ENCODE results near the gene PRR5. TPM values are rescaled to one million over a fixed set of nuclear protein-coding genes. Genes with fewer than 3 reads are reported as not detected.
A peak's percentile ranks its signal among the peaks of the same experiment; 100 is the strongest.

PRR5 gene
- total RNA-seq, 1 experiment from 2014 or later = 24.0 TPM

DNA sequence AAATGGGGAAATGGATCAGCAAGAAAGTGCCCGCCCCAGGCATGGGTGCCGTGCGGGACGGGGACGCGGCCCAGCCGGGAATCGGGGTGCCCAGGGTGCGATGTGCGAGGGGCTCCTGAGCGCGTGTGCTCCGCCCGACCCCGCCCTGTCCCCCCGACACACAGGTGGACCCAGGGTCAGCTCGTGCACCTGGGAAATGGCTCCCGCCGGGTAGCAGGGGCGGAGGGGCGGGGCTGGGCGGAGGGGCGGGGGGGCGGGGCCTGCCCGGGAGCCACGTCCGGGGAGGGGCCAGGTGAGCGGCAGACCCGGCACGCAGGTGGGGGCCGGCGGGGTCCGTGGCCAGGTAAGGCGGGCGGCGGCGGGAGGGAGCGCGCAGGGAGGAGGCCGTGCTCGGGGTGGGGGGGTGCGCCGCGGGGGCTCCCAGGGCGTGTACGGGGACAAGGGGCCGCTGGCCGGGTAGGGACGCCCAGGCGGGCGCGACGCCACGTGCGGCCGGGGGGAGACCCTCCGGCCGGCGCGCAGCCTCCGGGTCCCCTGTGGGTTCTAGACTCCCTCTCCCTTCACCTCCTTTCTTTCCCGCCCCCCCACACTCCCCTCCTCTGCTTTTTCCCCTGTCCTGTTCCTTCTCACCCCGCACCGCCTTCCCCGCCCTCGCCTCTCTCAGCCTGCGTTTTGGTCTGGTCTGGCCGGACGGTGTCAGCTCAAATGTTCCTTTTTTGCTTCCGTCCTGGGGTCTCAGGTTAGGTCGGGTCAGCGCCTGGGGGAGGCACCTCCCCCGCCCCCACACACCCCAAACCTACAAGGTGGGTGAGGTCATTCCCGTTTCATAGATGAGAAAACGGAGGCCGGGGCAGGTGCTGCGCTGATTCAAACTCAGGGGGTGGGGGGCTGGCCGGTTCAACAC, 50.5 kb downstream of the PRR5 start, which contains the start of gene ARHGAP8:
Gene ARHGAP8 (plus strand): TSS at position 291 of the 904 bp plus-strand sequence. CDS start 33,953 bp downstream, outside the sequence.
- Histone ChIP-seq H3K27me3 (no peaks in the 10 kb centered on the region), H3K36me3 (no peaks in the 10 kb centered on the region), H3K4me3 (no peak within 1 kb of the TSS), H3K9me3 (no peaks in the 10 kb centered on the region)
- no peak for DNase-seq

DNA sequence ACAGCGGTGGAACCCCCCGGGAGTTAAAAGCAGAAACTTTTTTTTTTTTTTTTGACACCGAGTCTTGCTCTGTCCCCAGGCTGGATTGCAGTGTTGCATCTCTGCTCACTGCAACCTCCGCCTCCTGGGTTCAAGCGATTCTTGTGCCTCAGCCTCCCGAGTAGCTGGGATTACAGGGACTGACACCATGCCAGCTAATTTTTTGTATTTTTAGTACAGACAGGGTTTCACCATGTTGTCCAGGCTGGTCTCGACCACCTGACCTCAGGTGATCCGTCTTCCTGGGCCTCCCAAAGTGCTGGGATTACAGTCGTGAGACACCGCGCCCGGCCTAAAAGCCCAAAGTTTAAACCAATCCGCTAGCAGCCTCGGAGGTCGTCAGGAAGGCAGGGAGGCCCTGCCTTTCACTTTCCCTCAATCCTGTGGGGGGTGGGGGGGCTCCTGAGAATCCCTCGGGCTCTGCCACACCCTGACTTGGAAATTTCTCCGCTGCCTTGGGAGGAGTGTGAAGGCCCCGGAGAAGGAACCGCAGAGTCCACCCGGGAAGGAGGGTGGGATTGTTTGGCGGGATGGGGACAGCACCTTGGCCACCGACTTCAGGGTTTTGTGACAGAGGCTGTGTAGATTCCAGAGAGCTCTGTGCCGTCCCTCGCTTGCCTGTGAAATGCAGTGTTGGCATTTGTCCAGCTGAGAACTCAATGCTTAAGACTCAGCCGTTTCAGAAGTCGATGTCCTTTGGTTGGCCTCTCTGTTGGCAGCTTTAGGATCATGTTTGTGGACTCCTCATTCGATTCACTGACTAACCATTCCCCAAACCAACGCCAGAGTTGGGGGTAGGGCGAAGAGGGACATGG, 51.4 kb downstream of the PRR5 start:
- H3K27me3 ChIP-seq = no peaks in the 10 kb centered on the region
- no peak overlapping the region for H3K4me3 ChIP-seq
- peak; percentile 22 for DNase-seq
- no peaks in the 10 kb centered on the region for H3K36me3 ChIP-seq
- H3K9me3 ChIP-seq = no peaks in the 10 kb centered on the region

DNA sequence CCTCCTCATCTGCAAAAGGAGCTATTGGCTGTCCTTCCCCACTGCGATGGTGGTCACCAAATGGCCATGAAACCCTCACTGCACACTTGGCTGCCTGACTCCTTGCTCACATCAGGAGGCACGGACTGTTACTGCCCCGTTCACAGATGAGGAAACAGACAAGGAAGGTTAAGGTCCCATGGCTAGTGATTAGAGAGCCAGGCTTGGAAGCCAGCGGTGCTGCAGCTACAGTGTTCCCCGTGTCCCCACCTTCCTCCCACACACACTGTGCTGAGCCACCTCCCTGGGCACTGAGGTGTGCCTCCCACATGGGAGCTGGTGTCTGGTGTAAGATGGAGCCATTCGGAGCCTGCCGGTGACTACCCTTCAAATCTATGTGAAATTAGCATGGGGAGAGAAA, 53.0 kb downstream of the PRR5 start:
- DNase-seq = no peak
- H3K9me3 ChIP-seq = no peaks in the 10 kb centered on the region
- H3K4me3 ChIP-seq = no peak overlapping the region
- no peaks in the 10 kb centered on the region for H3K36me3 ChIP-seq
- no peaks in the 10 kb centered on the region for H3K27me3 ChIP-seq

DNA sequence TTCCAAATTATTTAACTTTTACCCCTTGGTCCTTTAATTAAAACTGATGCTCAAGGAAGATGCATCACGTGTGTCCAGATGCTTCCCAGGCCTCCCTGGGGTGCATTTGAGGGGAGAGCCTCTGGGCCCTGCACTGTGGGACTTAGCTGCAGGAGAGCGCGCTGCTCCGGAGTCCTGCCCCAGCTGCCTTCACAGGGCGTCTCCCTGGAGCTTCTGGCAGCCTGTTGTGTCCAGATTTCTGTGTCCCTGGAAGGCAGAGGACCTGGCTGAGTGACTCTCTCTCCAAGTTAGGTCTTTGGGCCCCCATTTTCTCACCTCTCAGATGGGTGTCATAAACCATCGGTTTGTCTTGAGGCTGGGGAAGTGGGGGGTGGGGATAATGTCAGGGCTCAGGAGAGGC, 53.4 kb downstream of the PRR5 start:
- Histone ChIP-seq H3K4me3 (no peak overlapping the region), H3K36me3 (no peaks in the 10 kb centered on the region), H3K9me3 (no peaks in the 10 kb centered on the region), H3K27me3 (no peaks in the 10 kb centered on the region)
- no peak for DNase-seq

DNA sequence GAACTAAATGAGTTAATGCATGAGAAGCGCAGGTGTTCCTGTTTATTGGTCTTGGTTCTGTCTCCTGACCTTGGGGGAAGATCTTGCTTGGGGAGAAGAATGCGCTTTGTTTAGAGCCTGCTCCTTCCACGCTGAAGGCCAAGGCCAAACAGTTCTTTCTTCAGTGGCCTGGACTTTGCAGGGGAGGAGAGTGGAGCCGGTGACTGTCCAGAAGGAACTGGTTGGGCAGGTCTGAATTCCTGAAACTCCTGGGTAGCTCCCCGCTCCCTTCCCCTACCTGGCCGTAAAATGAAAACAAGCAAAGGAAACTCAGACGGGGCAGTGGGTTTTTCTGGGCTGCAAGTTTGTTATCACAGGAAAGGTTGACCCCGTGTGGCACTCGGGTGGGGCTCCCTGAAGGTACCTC, 54.0 kb downstream of the PRR5 start:
- H3K4me3 ChIP-seq = no peak overlapping the region
- H3K9me3 ChIP-seq = no peaks in the 10 kb centered on the region
- DNase-seq = no peak
- H3K36me3 ChIP-seq = no peaks in the 10 kb centered on the region
- no peaks in the 10 kb centered on the region for H3K27me3 ChIP-seq

DNA sequence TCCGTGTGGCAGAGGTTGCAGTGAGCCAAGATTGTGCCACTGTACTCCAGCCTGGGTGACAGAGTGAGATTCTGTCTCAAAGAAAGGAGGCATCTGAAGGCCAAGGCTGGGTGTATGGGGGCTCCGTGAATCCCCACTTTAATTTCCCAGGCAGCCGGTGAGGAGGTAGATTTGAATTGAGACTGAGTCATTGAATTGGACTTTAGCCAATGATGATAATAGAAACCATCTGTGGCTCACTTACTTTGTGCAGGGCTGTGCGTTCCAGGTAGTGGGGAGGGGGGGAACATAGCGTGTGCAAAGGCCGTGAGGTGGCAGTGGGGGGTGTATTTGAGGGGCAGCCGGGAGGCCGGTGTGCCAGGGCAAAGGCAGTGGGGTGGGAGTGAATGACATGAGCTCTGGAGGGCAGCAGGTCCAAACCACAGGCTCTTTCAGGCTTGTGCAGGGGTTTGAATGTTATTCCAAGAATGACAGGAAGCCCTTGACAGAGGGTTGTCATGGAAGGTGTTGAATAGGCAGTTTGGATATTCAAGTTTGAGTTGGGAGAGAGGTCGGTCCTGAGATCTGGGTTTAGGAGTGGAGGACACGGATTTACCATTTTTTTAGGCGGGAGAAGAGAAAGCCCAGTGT, 56.5 kb downstream of the PRR5 start:
- no peak overlapping the region for H3K4me3 ChIP-seq
- no peak for DNase-seq
- H3K9me3 ChIP-seq = no peaks in the 10 kb centered on the region
- H3K27me3 ChIP-seq = no peaks in the 10 kb centered on the region
- H3K36me3 ChIP-seq = no peaks in the 10 kb centered on the region

DNA sequence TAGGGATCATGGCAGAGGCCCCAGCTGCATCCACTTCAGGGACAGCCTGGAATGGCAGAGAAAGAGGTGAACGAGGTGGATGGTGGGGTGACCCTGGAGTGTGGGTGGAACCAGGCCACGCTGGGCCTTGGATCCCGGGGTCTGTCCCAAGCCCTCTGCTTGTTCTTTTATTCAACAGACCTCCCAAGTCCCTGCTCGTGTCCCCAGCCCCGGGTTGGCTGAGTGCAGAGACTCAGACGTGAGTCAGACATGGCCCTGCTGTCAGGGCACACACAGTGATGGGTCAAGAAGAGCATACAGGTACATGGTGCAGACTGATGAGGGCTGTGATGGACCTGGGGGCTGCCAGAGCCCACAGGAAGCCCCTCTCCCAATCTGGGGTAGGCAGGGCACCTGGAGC, 57.0 kb downstream of the PRR5 start:
- Histone ChIP-seq H3K4me3 (no peak overlapping the region), H3K27me3 (no peaks in the 10 kb centered on the region), H3K9me3 (no peaks in the 10 kb centered on the region), H3K36me3 (no peaks in the 10 kb centered on the region)
- DNase-seq = no peak

DNA sequence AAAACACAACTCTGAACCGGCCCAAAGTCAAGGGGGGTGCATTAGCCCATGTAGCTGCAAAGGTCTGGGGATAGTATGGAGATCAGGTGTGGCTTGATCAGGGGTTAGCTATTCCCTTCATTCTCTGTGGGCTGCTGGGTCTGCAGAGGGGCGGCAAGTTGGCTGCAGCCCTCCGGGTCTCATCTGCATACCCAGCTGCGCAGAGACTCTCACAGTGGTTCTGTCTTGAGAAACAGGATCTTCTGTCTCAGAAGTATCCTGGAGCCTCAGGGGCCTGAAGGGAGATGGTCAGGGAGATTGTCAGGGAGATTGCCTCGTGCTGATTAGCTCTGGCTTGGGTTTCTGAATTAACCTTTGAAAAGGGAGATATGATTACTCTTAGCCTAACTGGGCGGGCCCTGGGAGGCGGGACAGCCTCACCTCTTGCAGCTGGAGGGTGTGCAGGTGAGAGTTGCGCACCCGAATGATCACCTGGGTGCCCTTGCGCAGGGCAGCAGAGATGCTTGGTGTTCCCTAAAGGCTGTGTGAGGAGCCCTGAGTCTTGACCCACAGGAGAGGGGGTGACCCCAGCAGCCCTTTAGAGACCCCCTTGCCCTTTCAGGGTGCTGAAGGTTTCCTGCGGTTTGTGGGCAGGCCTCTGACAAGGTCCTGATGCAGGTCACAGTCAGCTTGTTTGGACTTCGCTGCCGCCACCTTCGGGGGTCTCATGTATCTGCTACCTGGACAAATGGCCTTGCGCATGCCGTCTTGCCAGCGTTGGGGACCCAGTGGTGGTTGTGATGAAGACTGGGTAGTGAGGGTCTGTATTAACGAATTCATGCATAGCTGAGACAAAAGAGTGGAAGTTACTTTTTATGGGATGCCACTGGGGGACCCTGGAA, 57.7 kb downstream of the PRR5 start:
- H3K36me3 ChIP-seq = no peaks in the 10 kb centered on the region
- no peak for DNase-seq

DNA sequence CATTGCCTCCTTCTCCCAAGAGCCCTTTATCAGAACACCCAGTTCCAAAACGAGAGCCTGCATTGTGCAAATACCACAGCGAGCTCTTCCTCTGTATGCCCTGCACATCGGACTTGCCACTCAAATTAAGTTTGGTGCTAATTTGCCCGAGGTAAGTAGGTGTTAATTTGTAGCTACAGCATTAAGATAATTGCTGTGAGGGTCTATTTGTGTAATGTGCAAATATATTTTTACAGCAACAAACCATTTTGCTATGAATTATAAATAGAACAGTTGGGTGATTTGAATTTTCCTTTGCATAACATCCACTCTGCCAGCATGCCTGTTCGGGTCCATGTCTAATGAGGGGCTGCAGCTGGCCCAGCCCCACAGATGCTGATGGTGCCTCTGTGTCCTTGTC, 58.5 kb downstream of the PRR5 start:
- no peaks in the 10 kb centered on the region for H3K9me3 ChIP-seq
- no peak for DNase-seq
- H3K27me3 ChIP-seq = no peaks in the 10 kb centered on the region
- H3K4me3 ChIP-seq = no peak overlapping the region
- H3K36me3 ChIP-seq = no peaks in the 10 kb centered on the region

More for the DNA sequence above, 57.7 kb downstream of the PRR5 start:
- H3K9me3 ChIP-seq = no peaks in the 10 kb centered on the region
- H3K4me3 ChIP-seq = no peak overlapping the region
- no peaks in the 10 kb centered on the region for H3K27me3 ChIP-seq

DNA sequence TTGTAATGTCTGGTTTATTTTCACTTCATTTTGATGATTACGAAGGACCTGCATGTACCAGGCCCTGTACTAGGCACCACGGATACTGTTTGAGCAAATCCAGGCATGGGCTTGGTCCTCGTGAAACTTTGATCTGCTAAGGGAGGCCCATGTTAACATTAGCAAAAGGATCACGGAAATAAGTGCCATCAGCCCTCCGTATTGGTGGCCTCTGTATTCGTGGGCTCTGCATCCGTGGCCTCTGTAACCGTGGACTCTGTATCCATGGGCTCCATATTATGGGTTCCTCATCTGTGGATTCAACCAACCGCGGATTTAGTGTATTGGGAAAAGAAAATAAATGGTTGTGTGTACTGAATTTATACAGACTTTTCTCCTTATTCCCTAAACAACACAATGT, 59.0 kb downstream of the PRR5 start:
- no peak overlapping the region for H3K4me3 ChIP-seq
- no peak for DNase-seq
- H3K9me3 ChIP-seq = no peaks in the 10 kb centered on the region
- no peaks in the 10 kb centered on the region for H3K27me3 ChIP-seq
- H3K36me3 ChIP-seq = no peaks in the 10 kb centered on the region

DNA sequence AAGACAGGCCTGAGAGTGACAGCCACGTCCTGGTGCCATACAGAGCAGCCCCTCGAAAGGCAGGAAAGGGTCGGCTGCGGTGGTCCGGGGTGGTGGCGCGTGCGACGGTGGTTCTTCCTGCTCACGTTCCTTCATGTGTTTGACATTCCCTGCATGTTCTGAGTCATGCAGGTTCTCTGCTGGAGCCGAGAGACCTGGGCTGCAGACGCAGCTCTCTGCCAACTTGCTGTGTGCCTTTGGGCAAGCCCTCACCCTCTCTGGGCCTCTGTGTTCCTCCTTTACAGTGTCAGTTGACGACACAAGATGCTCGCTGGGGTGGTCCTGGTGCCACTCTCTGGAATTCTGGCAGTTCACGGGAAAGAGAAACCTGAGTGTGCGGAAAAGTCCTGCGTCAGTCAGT, 62.4 kb downstream of the PRR5 start:
- H3K4me3 ChIP-seq = no peak overlapping the region
- H3K9me3 ChIP-seq = no peaks in the 10 kb centered on the region
- DNase-seq = no peak
- no peaks in the 10 kb centered on the region for H3K27me3 ChIP-seq
- H3K36me3 ChIP-seq = no peaks in the 10 kb centered on the region

DNA sequence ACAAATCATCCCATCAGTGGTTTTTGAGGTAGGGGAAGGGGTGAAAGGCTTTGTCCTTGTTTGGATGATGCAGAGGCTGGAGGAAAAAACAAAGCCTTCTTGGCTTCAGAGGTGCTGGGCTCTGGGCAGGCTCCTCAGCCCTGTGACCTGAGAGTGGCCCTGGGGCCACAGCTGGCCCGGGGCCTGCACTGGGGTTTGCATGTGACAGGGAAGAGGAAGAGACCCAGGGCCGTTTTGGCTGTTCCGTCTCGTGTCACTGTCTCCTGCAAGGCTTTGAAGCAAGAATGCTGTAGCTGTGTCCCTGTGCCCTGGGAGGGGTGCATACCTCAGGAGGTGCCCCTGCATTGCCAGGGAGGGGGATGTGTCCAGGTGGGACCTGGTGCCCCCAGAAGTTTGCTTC, 63.0 kb downstream of the PRR5 start:
- DNase-seq = no peak

DNA sequence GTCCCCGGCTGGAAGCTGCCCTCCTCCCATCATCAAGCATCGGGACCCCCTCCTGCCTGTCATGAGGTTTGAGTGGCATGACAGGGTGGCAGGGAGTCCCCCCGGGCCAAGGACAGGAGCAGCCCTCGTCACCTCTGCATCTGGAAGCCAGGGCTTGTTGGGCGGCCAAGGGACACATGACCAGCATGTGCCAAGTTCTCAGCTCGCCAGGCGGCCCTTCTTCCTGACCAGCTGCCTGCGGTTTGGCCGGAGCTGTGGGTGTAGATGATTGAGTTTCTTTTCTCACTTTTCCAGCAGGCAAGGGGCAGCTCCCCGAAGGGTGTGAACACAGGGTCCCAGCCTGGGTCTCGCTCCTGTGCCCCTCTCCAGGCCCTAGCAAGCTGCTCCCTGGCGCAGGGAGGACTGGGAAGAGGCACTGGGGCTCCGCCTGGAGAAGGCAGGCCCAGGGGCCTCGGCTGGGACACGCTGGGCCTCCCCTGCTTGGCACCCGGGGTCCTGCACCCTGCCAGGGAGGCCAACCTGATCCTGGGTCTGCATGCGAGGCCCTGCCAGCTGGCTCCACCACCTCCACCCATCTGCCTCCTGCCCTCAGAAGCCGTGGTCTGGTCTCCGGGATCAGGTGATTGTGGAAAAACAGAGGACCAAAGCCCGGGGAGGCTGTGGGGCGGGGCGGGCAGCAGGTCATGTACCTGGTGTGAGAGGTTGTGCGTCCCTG, 63.7 kb downstream of the PRR5 start:
- H3K9me3 ChIP-seq = no peaks in the 10 kb centered on the region
- no peaks in the 10 kb centered on the region for H3K36me3 ChIP-seq
- H3K27me3 ChIP-seq = no peaks in the 10 kb centered on the region
- H3K4me3 ChIP-seq = no peak overlapping the region
- DNase-seq = peak; percentile 63

More for the DNA sequence above, 63.0 kb downstream of the PRR5 start:
- H3K4me3 ChIP-seq = no peak overlapping the region
- no peaks in the 10 kb centered on the region for H3K9me3 ChIP-seq
- no peaks in the 10 kb centered on the region for H3K27me3 ChIP-seq
- no peaks in the 10 kb centered on the region for H3K36me3 ChIP-seq

DNA sequence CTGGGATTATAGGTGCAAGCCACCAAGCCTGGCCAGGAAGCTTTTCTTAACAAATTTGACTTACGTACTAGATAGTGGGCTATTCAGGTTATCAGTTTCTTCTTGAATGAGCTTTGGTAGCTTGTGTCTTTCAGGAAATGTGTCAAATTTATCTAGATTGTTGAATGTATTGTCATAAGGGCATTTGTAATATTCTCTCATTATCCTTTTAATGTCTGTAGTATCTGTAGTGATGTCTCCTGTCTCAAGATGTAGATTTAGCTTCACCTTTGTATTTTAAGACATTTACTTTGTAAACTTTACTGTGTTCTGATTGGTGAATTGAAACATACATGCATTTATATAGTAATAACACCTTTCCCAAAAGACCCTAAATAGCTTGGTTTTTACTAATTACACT, 71.1 kb downstream of the PRR5 start:
- no peak for DNase-seq
- H3K36me3 ChIP-seq = no peaks in the 10 kb centered on the region
- no peaks in the 10 kb centered on the region for H3K27me3 ChIP-seq
- no peak overlapping the region for H3K4me3 ChIP-seq
- peaks cover 12% of the 10 kb centered on the region for H3K9me3 ChIP-seq

DNA sequence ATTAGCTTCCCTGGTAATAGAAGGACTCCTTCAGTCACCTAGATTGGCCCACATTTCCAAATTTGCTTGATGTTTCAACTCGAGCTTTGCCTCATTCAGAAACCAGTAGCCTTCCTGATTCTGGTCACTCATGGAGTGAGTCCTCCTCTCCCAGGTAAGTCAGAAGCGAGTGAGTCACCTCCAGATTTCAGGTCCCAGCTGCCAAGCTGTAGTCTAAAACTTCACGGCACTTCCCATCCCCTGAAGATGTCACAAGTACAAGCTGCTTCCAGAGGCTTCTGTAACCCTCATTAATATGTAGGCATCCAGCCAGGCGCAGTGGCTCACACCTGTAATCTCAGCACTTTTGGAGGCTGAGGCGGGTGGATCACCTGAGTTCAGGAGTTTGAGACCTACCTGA, 73.9 kb downstream of the PRR5 start:
- Histone ChIP-seq H3K9me3 (peaks cover 12% of the 10 kb centered on the region), H3K4me3 (no peak overlapping the region), H3K36me3 (no peaks in the 10 kb centered on the region), H3K27me3 (no peaks in the 10 kb centered on the region)
- no peak for DNase-seq

All from MG63 (cell line).